GM12891 (cell line): ENCODE results near the gene ELFN1.

Source experiments
- POLR2A ChIP-seq: IDR thresholded peaks from 2 replicates; pipeline ENCODE4 v1.6.1; 2011; ENCODE audit warnings: low read depth, low read length, control low read depth
- POLR2AphosphoS5 ChIP-seq: IDR thresholded peaks from 2 replicates; pipeline ENCODE4 v1.6.1; 2011; ENCODE audit warnings: low read depth, low read length, control low read depth
- POU2F2 ChIP-seq: IDR thresholded peaks from 2 replicates; pipeline ENCODE4 v1.6.1; 2011; ENCODE audit warnings: low read depth, mild to moderate bottlenecking, control low read depth, low read length, moderate library complexity
- TAF1 ChIP-seq: IDR thresholded peaks from 2 replicates; pipeline ENCODE4 v1.6.1; 2011; ENCODE audit warnings: low read depth, low read length, control low read depth

DNA sequence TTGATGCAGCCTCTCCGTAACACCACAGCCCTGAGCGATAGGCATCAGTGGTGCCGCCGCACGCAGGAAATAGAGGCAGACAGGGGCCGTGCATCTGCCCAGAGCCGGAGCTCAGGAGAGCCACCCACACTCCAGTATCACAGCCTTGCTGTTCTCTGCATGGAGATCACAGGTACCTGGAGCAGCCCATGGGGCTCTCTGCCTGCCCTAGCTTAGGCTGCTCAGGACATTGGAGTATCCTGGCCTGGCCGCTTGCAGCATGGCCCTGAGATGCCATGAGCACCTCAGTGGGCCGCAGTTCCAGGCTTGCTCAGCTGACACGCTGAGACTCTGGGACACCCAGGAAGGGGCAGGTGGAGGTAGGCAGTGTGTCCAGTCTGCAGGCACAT, 47.0 kb downstream of the ELFN1 start:
- TF ChIP-seq POU2F2 (no peak), POLR2AphosphoS5 (no peak), TAF1 (no peak), POLR2A (no peak)
